ENCODE measurements around the gene NUP93.

Gene NUP93

DNA sequence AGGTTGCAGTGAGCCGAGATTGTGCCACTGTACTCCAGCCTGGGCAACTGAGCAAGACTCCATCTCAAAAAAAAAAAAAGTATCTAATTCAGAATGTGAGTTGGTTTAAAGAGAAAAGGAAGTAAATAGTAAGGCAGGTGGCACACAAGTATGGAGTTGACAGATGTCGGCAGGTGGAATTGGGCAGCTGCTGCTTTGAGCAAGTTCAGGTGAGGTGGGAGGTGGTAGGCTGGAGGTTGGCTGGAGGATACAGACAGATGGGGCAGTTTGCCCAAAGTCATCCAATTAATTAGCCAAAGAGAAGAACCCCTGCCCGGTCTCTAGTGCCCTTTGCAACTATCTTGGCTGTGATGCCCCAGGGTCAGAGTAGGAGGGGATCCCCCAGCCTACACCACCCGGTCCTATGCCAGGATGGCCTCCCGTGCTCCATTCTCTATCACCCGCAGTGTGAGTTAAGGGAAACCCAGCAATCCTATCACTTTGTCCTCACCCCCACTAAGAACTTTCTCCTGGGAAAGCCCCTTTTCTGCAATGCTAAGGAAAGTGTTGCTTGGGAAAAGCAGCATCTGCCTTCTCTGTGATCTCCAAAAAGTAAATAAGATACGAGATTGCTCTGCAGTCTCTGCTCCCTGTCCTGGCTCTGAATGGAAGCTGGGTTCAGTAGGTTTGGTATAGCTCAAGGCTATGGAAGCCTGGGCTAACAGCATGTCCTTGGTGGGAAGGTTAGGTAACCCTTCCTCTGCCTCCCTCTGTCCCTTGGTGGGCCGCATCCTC, 167.3 kb downstream of the NUP93 start:
- DNase-seq, result no peak

DNA sequence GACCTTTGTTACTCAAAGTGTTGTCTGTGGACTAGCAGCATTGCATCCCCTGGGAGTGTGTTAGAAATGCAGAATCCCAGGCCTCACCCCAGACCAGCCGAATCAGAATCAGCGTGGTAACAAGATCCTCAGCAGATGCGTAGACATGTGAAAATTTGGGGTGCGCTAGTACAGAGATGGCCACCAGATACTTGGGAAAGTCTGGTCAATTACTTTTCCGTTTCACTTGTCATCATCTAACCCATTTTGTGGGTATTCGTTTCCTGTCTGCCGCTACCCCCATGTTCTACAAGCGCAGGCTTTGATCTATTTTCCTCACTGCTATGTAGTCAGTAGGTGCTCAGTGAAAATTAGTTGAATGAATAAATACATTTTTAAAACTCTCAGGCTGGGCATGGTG, 168.9 kb downstream of the NUP93 start:
- no peak for DNase-seq
